Right lobe of liver (tissue), 4 donors: ENCODE results near the gene CAP1.

Experiments
- POLR2A ChIP-seq: fragments of 450-650 bp; IDR thresholded peaks from one replicate; pipeline ENCODE4 v1.6.1; 2017; ENCODE audit warnings: antibody characterized with exemption, mild to moderate bottlenecking
- TF ChIP-seq, protein P1 (sequence below), 4 donors: fragments of 200-600 bp in 3 of 4; fragments of 450-650 bp in 1 of 4; IDR thresholded peaks; one replicate each; pipeline versions ENCODE4 v1.5.1 to v1.8.0; 2016 to 2022; ENCODE audit warnings: antibody characterized with exemption in 4 of 4, mild to moderate bottlenecking in 2 of 4
- donor health status: DM: no; HTN: no; CAD: no.
- donor health status: DM: no; HTN: no; CAD: no.
- donor health status: DM: no; HTN: yes; CAD: no.

DNA sequence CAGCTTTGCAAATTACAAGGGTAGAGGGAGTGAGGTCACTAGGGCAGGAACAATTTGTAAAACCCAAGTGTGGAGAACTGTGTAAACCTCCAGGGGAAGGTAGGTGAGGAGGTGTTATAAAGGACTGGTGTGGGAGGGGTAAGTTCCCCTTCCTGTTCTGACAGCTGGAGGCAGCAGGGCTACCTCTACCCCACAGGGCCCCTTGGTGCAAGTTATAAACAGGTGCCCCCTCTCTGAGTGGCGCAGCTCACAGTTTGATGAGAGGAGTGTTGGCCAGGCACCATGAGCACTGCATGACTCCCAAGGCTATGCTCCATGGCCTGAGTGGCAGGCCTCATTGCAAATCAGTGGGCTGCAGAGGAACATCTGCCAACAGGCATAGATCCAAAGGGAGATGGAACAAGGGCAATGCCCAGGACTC lies 44.5 kb upstream of the CAP1 start:
- TF ChIP-seq POLR2A, result no peak
- TF ChIP-seq, protein P1, sequence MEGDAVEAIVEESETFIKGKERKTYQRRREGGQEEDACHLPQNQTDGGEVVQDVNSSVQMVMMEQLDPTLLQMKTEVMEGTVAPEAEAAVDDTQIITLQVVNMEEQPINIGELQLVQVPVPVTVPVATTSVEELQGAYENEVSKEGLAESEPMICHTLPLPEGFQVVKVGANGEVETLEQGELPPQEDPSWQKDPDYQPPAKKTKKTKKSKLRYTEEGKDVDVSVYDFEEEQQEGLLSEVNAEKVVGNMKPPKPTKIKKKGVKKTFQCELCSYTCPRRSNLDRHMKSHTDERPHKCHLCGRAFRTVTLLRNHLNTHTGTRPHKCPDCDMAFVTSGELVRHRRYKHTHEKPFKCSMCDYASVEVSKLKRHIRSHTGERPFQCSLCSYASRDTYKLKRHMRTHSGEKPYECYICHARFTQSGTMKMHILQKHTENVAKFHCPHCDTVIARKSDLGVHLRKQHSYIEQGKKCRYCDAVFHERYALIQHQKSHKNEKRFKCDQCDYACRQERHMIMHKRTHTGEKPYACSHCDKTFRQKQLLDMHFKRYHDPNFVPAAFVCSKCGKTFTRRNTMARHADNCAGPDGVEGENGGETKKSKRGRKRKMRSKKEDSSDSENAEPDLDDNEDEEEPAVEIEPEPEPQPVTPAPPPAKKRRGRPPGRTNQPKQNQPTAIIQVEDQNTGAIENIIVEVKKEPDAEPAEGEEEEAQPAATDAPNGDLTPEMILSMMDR (IDR thresholded peaks at IDR 0.05), result no peak
